Ovary (tissue), 3 donors: ENCODE measurements around the gene EVI5.

Experiments
- EP300 ChIP-seq: sonication (generic); formaldehyde crosslinking; IDR thresholded peaks from one replicate; pipeline ENCODE4 v1.6.1; 2017; ENCODE audit warnings: antibody characterized with exemption
- POLR2A ChIP-seq: fragments of 450-650 bp; IDR thresholded peaks from one replicate; pipeline ENCODE4 v1.6.1; 2017; ENCODE audit warnings: antibody characterized with exemption, mild to moderate bottlenecking, moderate library complexity
- TF ChIP-seq, protein P1 (sequence below), 3 donors: fragments of 450-650 bp in 2 of 3; fragments of 200-600 bp in 1 of 3; IDR thresholded peaks; one replicate each; pipeline versions ENCODE4 v1.5.1 to v1.8.0; 2016 to 2022; ENCODE audit warnings: antibody characterized with exemption in 3 of 3, mild to moderate bottlenecking in 1 of 3
- donor health status: DM: no; HTN: no; CAD: no.

DNA sequence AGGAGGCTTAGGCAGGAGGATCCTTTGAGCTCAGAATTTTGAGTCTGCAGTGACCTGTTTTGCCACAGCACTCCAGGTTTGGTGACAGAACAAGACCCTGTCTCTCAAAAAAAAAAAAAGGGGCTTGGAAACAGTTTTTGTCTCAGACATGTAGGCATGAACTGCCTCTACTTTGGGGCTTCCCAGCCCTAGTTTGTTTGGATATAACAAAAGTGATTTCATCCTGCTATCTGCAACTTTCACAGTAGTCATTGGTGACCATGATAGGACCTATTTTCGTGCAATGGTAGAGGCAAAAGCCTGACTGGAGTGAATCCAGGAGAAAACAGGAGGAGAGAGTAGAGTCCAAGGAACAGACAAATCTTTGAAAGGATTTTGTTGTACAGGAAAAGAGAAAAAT is 20.3 kb upstream of the EVI5 start:
- TF ChIP-seq, protein P1, sequence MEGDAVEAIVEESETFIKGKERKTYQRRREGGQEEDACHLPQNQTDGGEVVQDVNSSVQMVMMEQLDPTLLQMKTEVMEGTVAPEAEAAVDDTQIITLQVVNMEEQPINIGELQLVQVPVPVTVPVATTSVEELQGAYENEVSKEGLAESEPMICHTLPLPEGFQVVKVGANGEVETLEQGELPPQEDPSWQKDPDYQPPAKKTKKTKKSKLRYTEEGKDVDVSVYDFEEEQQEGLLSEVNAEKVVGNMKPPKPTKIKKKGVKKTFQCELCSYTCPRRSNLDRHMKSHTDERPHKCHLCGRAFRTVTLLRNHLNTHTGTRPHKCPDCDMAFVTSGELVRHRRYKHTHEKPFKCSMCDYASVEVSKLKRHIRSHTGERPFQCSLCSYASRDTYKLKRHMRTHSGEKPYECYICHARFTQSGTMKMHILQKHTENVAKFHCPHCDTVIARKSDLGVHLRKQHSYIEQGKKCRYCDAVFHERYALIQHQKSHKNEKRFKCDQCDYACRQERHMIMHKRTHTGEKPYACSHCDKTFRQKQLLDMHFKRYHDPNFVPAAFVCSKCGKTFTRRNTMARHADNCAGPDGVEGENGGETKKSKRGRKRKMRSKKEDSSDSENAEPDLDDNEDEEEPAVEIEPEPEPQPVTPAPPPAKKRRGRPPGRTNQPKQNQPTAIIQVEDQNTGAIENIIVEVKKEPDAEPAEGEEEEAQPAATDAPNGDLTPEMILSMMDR (IDR thresholded peaks at IDR 0.05) = no peak
- TF ChIP-seq EP300 = no peak
- no peak for TF ChIP-seq POLR2A
